Measurements from ENCODE around the gene CSRP2. TPM values are rescaled to one million over a fixed set of nuclear protein-coding genes. Genes with fewer than 3 reads are reported as not detected.

Gene CSRP2
- total RNA-seq, 4 donors from 2014 or later, result 5.0 to 28.6 (median 18.4) TPM

GRCh38 chr12:76820888-76821482 is 57.8 kb downstream of the CSRP2 start:
- TF ChIP-seq CTCF (IDR thresholded peaks at IDR 0.05) (peak in 3 of 5 experiments; percentile 32 to 41 (median 37)), EP300 (IDR thresholded peaks at IDR 0.05) (no peak), POLR2A (IDR thresholded peaks at IDR 0.05) (no peak)
- DNase-seq (ENCODE audit: low spot score in 2 of 2), result no peak
- Histone ChIP-seq H3K4me3 (no peak overlapping the region), H3K36me3 (peaks cover 0 to 20% (median 0%) of the 10 kb centered on the region in 3 donors), H3K9me3 (no peaks in the 10 kb centered on the region), H3K4me1 (peaks cover 0 to 2% (median 0%) of the 10 kb centered on the region in 4 donors), H3K27ac (no peak overlapping the region), H3K27me3 (no peaks in the 10 kb centered on the region)
- WGBS, 2 donors, result 33 to 40% methylated on average over 2 of the region's 2 CpGs

DNA sequence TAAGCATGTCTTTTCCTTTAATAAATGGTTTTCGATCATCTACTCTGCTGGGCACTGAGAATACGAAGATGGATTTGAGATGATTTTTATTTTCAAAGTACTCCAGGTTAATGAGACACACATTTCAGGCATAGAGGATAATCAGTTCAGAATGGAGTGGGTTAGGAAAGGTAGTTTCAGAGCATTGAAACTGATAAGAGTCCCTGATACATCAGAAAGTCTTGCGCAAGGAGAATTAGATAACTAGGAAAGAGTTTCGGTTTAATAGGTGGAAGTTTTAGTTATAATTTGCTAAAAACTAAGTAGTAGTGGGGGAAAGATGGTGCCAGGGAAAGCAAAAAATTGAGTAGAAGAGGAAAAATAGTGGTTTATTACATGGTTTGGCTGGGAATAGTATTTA is 64.8 kb downstream of the CSRP2 start:
- Histone ChIP-seq H3K36me3 (peaks cover 0 to 29% (median 0%) of the 10 kb centered on the region in 3 donors), H3K4me3 (no peak overlapping the region), H3K27me3 (no peaks in the 10 kb centered on the region), H3K4me1 (peaks cover 0 to 2% (median 0%) of the 10 kb centered on the region in 4 donors), H3K9me3 (no peaks in the 10 kb centered on the region), H3K27ac (no peak overlapping the region)
- 96 to 97% methylated on average over 4 of the region's 4 CpGs for WGBS, 2 donors
- no peak for DNase-seq (ENCODE audit: low spot score in 2 of 2)
- TF ChIP-seq CTCF (IDR thresholded peaks at IDR 0.05) (no peak), EP300 (IDR thresholded peaks at IDR 0.05) (no peak), POLR2A (IDR thresholded peaks at IDR 0.05) (no peak)

- peaks cover 0 to 2% (median 0%) of the 10 kb centered on the region in 4 donors for H3K4me1 ChIP-seq
- no peak overlapping the region for H3K4me3 ChIP-seq
- peaks cover 0 to 32% (median 0%) of the 10 kb centered on the region in 3 donors for H3K36me3 ChIP-seq
- TF ChIP-seq CTCF (IDR thresholded peaks at IDR 0.05), result no peak
- TF ChIP-seq EP300 (IDR thresholded peaks at IDR 0.05), result no peak
- no peak for TF ChIP-seq POLR2A (IDR thresholded peaks at IDR 0.05)
- H3K27ac ChIP-seq, result no peak overlapping the region
- DNase-seq (ENCODE audit: low spot score in 2 of 2), result no peak
- no peaks in the 10 kb centered on the region for H3K9me3 ChIP-seq
- no peaks in the 10 kb centered on the region for H3K27me3 ChIP-seq
These were observed 65.6 kb downstream of the CSRP2 start for GRCh38 chr12:76813265-76813664.

- DNase-seq (ENCODE audit: low spot score in 2 of 2), result no peak
- 56 to 67% methylated on average over 1 of the region's 1 CpG for WGBS, 2 donors
- Histone ChIP-seq H3K36me3 (peaks cover 0 to 43% (median under 1%) of the 10 kb centered on the region in 3 donors), H3K27ac (no peak overlapping the region), H3K27me3 (no peaks in the 10 kb centered on the region), H3K4me1 (no peaks in the 10 kb centered on the region), H3K9me3 (no peaks in the 10 kb centered on the region), H3K4me3 (no peak overlapping the region)
- no peak for TF ChIP-seq POLR2A (IDR thresholded peaks at IDR 0.05)
- TF ChIP-seq CTCF (IDR thresholded peaks at IDR 0.05), result no peak
- no peak for TF ChIP-seq EP300 (IDR thresholded peaks at IDR 0.05)
These were observed 66.8 kb downstream of the CSRP2 start for GRCh38 chr12:76811976-76812375.

- TF ChIP-seq POLR2A (IDR thresholded peaks at IDR 0.05), result no peak
- TF ChIP-seq EP300 (IDR thresholded peaks at IDR 0.05), result no peak
- TF ChIP-seq CTCF (IDR thresholded peaks at IDR 0.05), result no peak
- H3K27me3 ChIP-seq, result no peaks in the 10 kb centered on the region
- WGBS, 2 donors, result 48 to 53% methylated on average over 6 of the region's 6 CpGs
These were observed 68.0 kb downstream of the CSRP2 start for GRCh38 chr12:76810671-76811419.

More at GRCh38 chr12:76810671-76811419, 68.0 kb downstream of the CSRP2 start:
- Histone ChIP-seq H3K9me3 (no peaks in the 10 kb centered on the region), H3K4me1 (no peaks in the 10 kb centered on the region), H3K4me3 (no peak overlapping the region), H3K27ac (no peak overlapping the region), H3K36me3 (peaks cover 0 to 43% (median 11%) of the 10 kb centered on the region in 3 donors)
- DNase-seq (ENCODE audit: low spot score in 2 of 2), result no peak

Measured in tibial nerve (tissue), 4 donors.